GM11168 (cell line): ENCODE data around the gene TUBA4A.

Experiments
- in situ Hi-C: fragments of 300-500 bp; cut with MboI; formaldehyde crosslinking; loops from one replicate; pipeline ENCODE4 v1.12.0; 2022; ENCODE audit warnings: low sequenced_read_pairs; ENCODE audit not compliant: unreplicated experiment

Gene TUBA4A

DNA sequence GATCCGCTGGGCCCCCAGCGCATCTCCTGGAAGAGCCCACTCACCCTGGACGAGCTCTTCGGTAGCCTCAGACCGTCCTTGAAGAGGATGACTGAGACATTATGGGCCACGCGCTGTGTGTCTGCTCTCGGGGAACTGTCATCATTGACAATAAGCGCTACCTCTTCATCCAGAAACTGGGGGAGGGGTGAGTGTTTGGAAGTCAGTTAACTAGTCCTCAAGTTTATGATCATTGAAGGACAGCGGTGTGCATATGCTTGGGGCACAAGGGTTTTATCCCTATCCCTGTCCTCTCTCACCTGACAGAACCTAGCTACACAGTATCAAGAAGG is 7.9 kb downstream of the TUBA4A start:
- in situ Hi-C loops = no loop called here

DNA sequence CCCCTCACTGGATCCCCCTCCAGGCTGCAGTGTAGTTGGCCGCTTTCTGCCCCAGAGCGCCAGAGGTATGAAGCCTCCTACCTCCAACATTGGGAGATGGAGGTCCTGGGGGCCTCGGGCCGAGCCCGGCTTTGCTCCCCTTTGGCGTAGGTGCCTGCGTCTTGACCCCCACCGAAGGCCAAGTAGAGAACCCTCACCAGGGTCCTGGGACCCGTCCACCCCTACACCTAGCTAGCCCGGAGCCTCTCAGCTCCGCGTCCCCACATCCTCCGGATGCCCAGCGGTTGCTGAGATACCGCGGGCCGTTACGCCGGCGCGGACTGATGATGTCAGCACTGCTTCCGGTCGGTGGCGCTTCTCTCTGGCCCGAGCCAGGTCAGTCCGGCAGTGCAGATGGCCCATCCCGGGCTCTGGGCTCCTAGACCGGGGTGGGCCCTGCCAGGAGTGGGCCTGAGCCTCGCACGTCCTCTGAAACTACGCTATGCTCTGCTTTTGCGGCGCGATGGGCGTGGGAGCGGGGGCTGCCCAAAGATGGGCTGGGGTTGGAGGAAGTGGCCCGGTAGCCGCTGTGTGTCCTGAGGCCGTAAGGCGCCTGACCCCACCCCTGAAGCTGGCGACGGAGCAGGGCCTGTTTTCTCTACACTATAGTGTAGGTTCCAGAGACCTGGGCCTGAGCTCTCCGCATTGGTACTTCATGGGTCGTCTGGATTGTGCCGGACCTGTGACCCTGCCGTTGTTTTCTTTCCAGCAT is 8.4 kb downstream of the TUBA4A start, which contains the start of the genes GLB1L and STK16:
TSS of gene GLB1L (minus strand) at position 297 of the 751 bp plus-strand sequence. CDS start 1,871 bp downstream, outside the sequence.
TSS of gene STK16 (plus strand) at position 332 of the 751 bp plus-strand sequence. CDS start 521 bp downstream, outside the sequence.
- in situ Hi-C loops = no loop called here

DNA sequence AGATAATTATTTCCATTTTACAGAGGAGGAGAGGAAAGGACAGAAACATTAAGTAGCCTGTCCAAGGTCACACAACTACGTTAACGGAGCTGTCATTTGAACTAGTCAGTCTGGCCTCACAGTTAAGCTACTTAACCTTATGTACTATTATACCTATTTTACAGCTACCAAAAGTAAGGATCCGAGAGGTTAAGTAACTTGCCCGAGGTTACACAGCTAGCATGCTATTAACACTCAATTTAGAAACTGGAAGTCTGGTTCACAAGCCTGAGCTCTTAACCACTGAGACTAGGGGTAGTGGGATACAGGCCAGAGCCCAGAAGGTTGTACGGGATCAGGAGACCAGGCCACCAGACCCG is 8.9 kb downstream of the TUBA4A start:
- in situ Hi-C loops = no loop called here

DNA sequence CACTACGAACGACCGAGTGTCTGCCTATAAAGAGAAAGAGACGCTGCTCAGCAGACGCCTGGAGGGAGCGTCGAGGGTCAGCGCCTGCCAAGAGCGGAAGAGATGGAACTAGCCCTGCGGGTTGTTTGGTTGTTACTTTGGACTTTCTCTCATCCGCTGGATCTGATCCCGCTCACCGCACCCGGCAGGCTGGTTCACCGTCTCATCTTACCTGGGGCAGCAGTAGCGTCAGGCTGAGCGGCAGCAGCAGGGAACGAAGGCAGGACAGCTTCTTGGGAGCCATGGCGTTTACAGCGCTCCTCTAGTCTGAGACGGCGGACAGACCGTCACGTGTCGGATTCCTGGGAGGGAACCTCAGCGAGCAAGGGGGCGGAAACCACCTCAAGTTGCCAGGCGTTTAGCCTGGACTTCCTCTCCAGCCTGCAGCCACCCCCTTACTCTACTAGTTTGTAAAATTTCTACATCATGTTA is 10.4 kb downstream of the TUBA4A start:
- in situ Hi-C loops = no loop called here

DNA sequence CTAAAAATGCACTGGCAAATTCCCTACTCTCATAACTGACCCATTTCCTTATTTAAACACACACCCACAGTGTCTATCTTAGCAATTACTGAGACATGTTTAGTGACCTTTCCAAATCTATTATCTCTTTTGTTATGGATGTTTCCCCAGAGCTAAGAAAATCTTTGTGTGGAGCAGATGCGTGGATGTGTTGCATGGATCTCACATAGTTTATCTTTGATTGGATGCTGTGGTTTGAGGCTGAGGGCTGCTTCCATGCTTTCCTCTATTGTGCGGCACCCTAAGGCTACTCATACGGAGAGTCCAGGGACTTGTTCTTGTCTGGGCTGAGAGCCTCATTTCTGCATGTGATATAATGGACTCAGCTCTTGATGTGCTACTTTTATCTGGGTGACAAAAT is 19.4 kb downstream of the TUBA4A start:
- in situ Hi-C loops = no loop called here

DNA sequence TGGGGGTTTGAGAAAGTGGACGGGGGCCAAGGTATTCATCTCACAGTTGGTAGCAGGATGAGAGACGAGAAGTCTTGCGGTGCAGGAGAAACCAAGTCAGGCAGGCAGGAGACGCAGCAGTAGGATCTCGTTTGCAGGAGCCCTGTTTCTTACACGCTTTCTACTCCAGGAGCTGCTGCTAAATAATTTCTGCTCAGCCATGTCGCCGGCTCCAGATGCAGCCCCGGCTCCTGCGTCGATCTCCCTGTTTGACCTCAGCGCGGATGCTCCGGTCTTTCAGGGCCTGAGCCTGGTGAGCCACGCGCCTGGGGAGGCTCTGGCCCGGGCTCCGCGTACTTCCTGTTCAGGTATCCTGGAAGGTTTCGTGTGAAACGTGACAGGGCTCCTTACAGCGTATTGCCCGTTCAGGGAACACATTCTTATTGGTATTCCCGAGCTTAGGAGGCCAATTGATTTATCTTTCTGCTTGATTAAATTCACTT is 23.6 kb downstream of the TUBA4A start:
- in situ Hi-C loops = no loop called here

DNA sequence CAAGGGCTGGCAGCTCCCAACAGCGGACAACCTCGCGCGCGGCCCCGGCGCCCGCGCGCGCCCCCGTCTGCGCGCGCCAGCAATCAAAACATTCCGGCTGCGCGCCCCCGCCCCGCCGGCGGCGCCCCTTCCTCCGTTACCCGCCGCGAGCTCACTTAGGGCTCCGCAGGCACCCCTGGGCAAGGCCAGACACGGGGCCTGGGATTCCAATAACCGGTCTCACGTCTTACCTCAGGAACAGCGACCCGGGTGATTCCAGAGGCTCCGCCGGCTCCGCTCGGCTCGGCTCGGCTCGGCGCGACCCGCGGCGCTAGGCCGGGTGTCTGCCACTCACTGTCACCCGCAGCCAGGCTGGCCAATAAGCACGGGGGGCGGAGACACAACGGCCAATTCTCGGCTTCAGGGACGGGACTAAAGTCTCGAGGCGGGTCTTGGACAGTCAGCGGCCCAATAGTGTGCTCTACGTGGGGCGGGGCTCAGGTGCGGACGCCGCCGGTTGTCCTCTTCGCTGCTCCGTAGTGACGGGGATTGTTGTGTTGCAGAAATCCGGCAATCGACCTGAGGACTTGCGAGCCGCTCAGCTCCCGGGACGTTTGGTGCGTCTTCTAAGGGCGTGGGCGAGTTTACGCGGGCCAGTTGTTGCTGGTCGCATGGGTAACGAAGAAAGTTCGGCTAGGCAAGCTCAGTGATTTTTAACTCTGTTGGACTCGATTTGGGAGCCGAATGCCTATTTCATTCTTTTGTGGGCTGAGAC is 24.2 kb downstream of the TUBA4A start, which contains the start of the genes ANKZF1 and ATG9A:
TSS of gene ANKZF1 (plus strand) at position 502 of the 754 bp plus-strand sequence. CDS start 452 bp downstream, outside the sequence.
TSS of gene ATG9A (minus strand) at position 332 of the 754 bp plus-strand sequence. CDS start 1,612 bp downstream, outside the sequence.
- in situ Hi-C loops = no loop called here

DNA sequence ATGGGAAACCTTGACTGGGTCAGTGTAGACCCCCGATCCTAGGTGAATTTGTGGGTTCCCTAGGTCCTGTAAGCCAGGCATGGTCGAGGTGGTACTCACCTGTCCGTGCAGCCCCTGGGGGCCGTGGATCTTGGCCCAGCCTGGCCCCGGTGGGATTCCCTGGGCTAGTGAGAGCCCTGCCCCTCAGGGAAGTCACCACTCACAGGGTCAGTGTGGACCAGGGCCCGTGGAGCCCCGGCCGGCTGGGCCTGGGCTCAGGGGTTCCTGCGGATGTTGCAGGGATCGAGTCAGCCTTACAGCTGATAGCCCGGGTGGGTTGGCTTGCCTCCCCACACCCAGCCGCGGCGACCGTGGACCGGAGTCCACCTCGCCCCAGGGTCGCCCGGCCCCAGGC is 24.8 kb downstream of the TUBA4A start:
- in situ Hi-C loops = no loop called here

DNA sequence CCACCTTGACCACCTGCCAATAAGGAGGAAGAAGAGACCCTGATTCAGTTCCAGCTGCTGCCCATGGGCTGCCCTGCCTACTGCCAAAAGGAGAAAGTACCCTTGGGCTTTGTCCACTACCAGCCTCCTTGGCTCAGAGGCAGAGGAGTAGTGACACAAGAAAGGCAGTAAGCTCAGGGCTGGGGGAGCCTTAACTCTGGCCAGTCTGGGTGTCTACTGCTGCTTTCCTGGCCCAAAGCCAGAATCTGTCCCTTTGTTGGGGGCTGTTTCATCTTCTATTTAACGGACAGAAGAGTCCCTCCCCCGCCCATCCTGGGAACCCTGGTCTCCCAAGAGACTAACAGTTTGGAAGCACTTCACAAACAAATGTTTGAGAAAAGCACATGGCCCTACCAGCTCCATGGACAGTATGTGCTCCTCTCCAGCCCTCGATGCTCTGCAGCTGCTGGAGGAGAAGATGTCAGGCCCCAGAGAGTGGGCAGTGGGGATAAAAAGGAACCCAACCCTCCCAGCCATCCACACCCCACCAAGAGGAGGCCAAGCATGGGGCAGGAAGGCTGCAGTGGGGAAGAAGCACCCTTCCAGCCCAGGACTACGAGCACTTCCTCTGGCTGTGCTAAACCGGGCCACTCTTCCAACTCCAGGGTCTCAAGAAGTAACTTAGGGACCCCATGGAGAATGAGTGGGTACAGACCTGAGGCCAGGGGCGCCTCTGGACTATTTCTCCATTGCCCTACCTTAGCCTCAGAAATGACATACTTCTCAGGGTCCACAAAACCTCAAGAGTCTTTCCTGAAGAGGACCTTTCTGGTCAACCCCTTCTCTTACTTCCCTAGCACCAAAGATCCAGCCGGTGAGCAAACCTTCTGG is 25.4 kb downstream of the TUBA4A start:
- in situ Hi-C loops = no loop called here

DNA sequence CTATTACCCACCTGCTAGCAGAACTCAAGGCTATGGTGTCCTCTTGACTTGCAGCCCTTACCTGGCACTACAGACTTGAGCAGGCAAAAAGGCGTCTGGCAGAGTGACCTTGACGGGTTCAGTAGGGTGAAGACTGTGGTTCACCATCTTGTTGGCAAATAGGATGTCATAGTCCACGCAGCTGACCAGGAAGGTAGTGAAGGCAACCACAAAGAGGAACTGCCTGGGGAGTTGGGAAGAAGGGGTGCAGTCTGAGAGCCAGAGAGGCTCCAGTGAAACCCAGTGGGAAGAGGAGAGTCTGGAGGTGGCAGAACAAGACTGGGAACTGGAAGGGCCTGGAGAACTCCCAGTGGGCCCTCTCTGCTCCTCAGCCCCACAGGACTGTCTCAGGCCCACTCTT is 28.4 kb downstream of the TUBA4A start:
- in situ Hi-C loops = no loop called here

DNA sequence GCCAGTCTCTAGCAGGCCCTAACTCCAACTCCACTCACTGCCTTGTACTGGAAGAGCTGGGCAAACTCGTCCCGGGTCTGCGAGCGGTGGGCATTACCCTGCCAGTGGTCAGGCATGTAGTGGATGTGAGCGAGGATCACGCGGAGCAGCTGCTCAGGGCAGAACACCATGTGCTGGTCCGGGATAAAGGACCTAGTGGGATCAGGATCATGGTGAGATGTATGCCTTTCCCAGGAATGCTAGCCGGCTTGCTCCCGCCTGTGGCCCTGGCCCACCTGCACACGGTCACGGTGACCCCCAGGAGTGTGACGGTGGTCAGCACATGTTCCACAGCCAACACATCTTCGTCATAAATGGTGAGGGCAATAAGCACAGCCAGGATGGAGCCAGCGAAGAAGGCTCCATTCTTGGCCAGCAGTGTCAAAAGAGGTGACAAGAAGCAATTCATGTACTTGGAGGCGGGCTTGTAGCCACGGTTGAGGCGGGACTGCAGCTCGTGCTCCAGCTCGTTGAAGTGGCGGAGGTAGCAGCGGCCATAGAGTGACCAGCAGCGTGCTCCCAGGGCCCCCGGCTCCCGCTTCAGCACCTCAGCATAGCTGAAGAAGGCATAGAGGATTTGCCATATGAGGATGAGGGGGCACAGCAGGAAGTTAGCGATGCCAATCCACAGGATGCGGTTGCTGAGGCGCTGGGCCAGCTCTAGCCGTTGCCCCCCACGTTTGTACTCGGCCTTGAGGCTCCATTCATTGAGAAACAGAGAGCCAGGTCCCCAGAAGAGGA is 29.7 kb downstream of the TUBA4A start:
- in situ Hi-C loops = no loop called here

DNA sequence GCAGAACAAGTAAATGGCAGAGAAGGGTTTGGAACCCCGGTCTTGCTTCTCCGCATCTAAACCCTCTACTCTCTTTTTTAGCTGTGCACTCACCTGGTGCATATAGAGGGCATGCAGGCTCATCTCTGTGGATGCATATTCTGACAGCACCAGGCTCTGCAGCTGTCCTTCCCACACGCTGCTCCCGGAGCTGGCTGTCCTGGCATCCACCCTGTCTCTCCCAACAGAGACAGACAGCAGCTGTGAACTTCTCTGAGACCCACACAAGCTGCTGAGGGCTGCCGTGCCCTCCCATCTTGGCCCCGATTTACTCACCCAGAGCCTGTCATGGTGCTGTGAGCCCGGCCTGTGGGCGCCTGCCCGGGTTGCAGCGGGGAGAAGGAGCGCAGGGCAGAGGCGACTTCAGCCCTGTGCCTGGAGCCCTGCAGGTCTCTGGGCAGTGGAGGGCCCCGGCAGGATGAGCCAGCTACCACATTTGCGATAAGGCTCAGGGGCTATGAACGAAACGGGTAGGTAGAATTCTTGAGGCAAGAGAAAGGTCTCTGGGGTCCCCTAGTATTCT is 31.7 kb downstream of the TUBA4A start:
- in situ Hi-C loops = no loop called here

DNA sequence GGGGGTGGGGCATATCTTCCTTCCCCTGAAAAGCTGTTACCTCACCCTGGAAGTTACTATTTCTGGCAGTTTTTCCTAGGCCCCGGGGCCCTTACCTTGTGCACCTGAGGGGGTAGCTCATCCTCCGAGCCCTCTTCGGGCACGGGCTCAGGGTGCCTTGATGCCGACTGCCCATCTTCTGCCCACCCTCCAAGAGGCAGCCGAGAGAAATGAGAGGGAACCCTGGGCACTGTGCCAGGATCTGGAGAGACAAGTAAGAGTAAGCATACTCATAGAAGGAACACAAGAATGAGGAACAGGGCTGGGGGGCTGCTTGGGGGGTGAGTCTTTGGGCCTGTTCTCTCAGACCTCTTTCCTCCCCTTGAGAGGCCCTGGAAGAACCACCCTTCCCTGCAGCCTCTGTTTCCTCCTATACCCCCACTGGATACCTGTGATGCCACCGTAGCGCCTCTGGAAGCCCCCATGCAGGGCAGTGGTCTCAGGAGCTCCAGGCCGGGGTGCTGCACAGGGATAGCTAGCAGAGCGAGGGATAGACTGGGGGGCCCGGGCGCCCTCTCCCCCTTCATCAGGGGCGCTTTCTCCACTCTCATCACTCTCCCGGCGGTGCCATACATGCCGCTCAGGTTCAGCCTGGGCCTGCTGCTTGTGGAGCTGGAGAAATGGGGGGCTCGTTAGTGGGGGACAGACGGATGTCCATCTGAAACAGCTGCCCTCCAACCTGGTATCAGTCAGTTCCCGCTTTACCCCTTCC is 32.9 kb downstream of the TUBA4A start:
- in situ Hi-C loops = no loop called here

DNA sequence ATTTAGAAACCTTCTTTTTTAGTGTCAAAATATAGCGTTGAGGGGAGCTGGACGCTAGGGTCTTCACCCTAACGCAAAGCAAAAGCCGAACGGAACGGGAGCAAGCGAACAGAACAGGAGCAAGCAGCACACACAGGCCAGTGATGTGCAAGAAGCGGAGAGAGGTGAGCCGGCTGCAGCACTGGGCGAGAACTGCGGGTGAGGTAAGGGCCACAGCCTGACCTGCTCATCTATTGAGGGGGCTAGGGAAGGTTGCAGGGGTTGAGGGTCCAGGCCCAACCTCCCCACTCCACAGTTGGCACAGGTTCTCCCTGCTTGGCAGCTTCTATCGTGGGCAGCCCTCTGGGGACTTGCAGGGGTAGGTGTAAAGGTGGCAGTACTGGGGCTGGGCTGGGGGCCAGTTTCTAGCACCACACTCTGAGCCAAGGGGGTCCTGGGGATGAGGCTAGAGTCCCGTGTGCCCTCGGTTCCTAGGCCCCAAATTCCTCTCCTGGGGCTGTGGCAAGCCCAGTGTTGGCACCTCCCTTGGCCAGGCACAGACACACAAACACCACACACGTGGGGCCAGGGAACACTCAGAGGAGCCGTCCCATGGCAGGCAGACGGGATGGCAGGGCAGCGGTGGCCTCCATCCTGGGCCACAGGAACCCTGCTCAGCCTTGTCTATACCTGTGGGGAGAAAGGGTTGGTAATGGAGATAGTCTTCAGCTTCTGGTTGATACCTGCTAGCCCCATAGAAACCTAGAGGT is 33.8 kb downstream of the TUBA4A start:
- in situ Hi-C loops = no loop called here

DNA sequence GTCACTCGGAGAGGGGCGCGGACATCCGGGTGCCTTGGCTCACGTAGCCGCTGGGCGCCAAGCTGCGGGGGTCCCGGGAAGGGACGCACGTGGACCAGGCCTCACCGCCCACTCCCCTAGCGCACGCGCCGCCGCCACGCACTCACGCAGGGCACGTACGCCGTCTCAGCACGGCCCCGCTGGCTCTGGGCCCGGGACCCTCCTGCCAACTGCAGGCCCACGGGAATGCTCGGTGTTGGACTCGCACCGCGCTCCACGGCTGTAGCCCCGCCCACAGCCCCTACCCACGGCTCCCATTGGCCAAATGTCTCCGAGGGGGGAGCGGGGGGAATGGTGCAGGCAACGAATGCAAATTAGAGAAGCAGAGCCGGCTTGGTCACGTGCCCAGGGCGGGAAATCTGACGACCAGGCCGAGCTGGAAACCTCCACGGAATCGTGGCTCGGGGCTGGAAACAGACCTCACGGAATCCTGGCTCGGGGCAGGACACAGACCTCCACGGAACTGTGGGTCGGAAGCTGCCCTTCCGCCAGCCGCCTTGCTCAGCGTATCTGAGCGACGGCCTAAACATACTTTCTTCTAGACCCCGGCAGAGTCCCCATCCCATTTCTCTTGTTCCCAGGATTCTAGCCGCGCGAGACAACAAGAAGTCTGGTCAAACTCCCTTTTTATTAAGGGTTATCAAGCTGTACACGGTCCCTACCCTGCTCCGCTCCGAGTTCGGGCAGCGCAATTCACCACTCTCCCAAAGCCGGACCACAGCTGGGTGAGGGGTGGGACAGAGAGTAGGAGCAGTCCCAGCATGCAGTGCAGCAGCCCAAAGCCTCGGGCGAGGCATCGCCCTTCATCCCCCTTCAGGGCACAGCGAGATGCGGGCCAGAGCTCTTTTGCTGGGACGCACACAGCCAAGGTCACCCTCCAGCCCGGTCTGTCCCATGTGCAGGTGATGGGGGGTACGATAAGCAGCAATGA is 34.7 kb downstream of the TUBA4A start, which contains the start of gene ABCB6:
TSS of gene ABCB6 (minus strand) at position 227 of the 970 bp plus-strand sequence. CDS start 285 bp downstream, outside the sequence.
- in situ Hi-C loops = no loop called here

DNA sequence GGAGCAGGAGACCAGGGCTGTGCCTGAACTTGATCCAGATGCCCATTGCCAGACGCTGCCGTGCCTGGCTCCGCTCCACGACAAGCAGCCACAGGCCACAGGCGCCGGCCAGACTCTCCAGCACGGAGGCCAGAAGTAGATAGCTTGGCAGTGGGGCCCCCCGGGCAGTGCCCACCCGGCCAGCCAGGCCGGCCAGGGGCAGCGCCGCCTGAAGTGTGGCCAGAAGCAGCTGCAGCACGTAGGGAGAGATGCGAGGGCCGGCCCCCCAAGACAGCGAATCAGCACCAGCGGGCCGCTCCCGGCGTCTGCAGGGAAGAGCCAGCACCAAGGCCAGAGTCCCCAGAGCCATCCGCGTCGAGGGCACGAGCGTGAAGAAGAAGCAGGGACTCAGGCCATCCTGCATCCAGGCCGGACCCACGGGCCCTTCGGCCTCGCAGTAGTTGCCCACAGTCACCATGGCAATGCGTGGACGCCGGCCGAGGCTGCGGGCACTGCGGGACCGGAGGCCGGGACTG is 35.4 kb downstream of the TUBA4A start:
- in situ Hi-C loops = no loop called here
